ENCODE measurements around the gene MBP. TPM values are rescaled to one million over a fixed set of nuclear protein-coding genes. Genes with fewer than 3 reads are reported as not detected.
A peak's percentile ranks its signal among the peaks of the same experiment; 100 is the strongest.

The MBP gene
- polyA plus RNA-seq, 1 experiment = 5.3 TPM

GRCh38 chr18:77057006-77057395 lies 75.6 kb downstream of the MBP start:
- ChIA-PET CTCF (interaction anchor here (0.7 to 1.3 kb wide), 4 partner anchors 53 to 155 kb away, joined by 3 to 4 read pairs (median 4); no protein-coding TSS in a partner anchor), POLR2A (no interaction called here)
- no peak for DNase-seq (ENCODE audit: low read depth, low spot score)
- Histone ChIP-seq H3K9me3 (ENCODE audit: control insufficient read depth, insufficient read depth, low read length) (peaks cover 3% of the 10 kb centered on the region; the same call in 1 of the 2 replicates), H3K27me3 (ENCODE audit: control insufficient read depth, insufficient read depth, low read length) (no peaks in the 10 kb centered on the region), H3K4me3 (ENCODE audit: low read depth, low read length) (no peak overlapping the region), H3K27ac (ENCODE audit: low read depth, low read length) (no peak overlapping the region)
- TF ChIP-seq CTCF (IDR thresholded peaks at IDR 0.05; ENCODE audit: low read depth, low read length) = no peak

- Histone ChIP-seq H3K27me3 (ENCODE audit: control insufficient read depth, insufficient read depth, low read length) (no peaks in the 10 kb centered on the region), H3K4me3 (ENCODE audit: low read depth, low read length) (no peak overlapping the region), H3K27ac (ENCODE audit: low read depth, low read length) (peak overlapping the region; percentile 61), H3K9me3 (ENCODE audit: control insufficient read depth, insufficient read depth, low read length) (peaks cover 3% of the 10 kb centered on the region; the same call in 1 of the 2 replicates)
- no peak for TF ChIP-seq CTCF (IDR thresholded peaks at IDR 0.05; ENCODE audit: low read depth, low read length)
- POLR2A ChIA-PET = no interaction called here
- DNase-seq (ENCODE audit: low read depth, low spot score) = no peak
- CTCF ChIA-PET = interaction anchor here (1.0 to 1.1 kb wide), 3 partner anchors 56 to 253 kb away, joined by 3 to 4 read pairs (median 3); no protein-coding TSS in a partner anchor
Observed at GRCh38 chr18:77056344-77057005, 76.1 kb downstream of the MBP start.

GRCh38 chr18:77055429-77056300 lies 76.9 kb downstream of the MBP start:
- Histone ChIP-seq H3K27ac (ENCODE audit: low read depth, low read length) (peak overlapping the region; percentile 70), H3K27me3 (ENCODE audit: control insufficient read depth, insufficient read depth, low read length) (no peaks in the 10 kb centered on the region), H3K4me3 (ENCODE audit: low read depth, low read length) (no peak overlapping the region), H3K9me3 (ENCODE audit: control insufficient read depth, insufficient read depth, low read length) (peaks cover 3% of the 10 kb centered on the region; the same call in 1 of the 2 replicates)
- ChIA-PET CTCF (interaction anchor here (0.6 to 2.6 kb wide), 17 partner anchors 8 to 253 kb away, joined by 3 to 19 read pairs (median 4); no protein-coding TSS in a partner anchor), POLR2A (interaction anchor here (0.9 kb wide), 1 partner anchor 12 kb away, joined by 3 read pairs; no protein-coding TSS in a partner anchor)
- DNase-seq (ENCODE audit: low read depth, low spot score) = no peak
- no peak for TF ChIP-seq CTCF (IDR thresholded peaks at IDR 0.05; ENCODE audit: low read depth, low read length)

GRCh38 chr18:77054606-77055428 lies 77.8 kb downstream of the MBP start:
- no peaks in the 10 kb centered on the region for H3K27me3 ChIP-seq (ENCODE audit: control insufficient read depth, insufficient read depth, low read length)
- TF ChIP-seq CTCF (IDR thresholded peaks at IDR 0.05; ENCODE audit: low read depth, low read length) = peak; percentile 92
- POLR2A ChIA-PET = interaction anchor here (0.7 to 0.9 kb wide), 2 partner anchors 13 to 76 kb away, joined by 3 read pairs; no protein-coding TSS in a partner anchor
- peaks cover 3% of the 10 kb centered on the region; the same call in 1 of the 2 replicates for H3K9me3 ChIP-seq (ENCODE audit: control insufficient read depth, insufficient read depth, low read length)
- no peak overlapping the region for H3K4me3 ChIP-seq (ENCODE audit: low read depth, low read length)
- H3K27ac ChIP-seq (ENCODE audit: low read depth, low read length) = peak overlapping the region; percentile 70
- CTCF ChIA-PET = interaction anchor here (0.5 to 2.6 kb wide), 21 partner anchors 8 to 252 kb away, joined by 3 to 19 read pairs (median 4); partner anchors contain the start of gene GALR1
- DNase-seq (ENCODE audit: low read depth, low spot score) = peak; percentile 71

Measured in AG04450 (cell line).